K562 (cell line): Measurements from ENCODE around the gene RBM26. TPM values are rescaled to one million over a fixed set of nuclear protein-coding genes. Genes with fewer than 3 reads are reported as not detected.

ENCODE experiments used
- CHD1 ChIP-seq: fragments of 200-600 bp; sonication (generic); IDR thresholded peaks from one replicate; pipeline ENCODE4 v1.6.1; 2012; ENCODE audit warnings: mild to moderate bottlenecking, moderate library complexity, low read length, inconsistent platforms
- CREB5 ChIP-seq: fragments of 250-450 bp; sonication (Bioruptor Pico); IDR thresholded peaks from 2 replicates; pipeline ENCODE4 v1.5.0; 2020; ENCODE audit warnings: mild to moderate bottlenecking
- DNMT1 ChIP-seq: fragments of 450-650 bp; IDR thresholded peaks from 2 replicates; pipeline ENCODE4 v1.6.1; 2016; ENCODE audit warnings: antibody characterized with exemption, mild to moderate bottlenecking
- ELF2 ChIP-seq: fragments of 250-450 bp; sonication (Bioruptor Pico); IDR thresholded peaks from 2 replicates; pipeline ENCODE4 v1.5.0; 2021; ENCODE audit warnings: mild to moderate bottlenecking
- HDAC1 ChIP-seq, 2 experiments: fragments of 450-650 bp; IDR thresholded peaks; 2 replicates each; pipeline ENCODE4 v1.6.1; 2016 to 2017; ENCODE audit warnings: inconsistent platforms in 1 of 2, mild to moderate bottlenecking in 1 of 2, moderate library complexity in 1 of 2
- HOMEZ ChIP-seq: fragments of 250-450 bp; sonication (Bioruptor Pico); IDR thresholded peaks from 2 replicates; pipeline ENCODE4 v1.4.0; 2020; ENCODE audit warnings: mild to moderate bottlenecking, moderate library complexity
- NCOA6 ChIP-seq: fragments of 450-650 bp; IDR thresholded peaks from 2 replicates; pipeline ENCODE4 v1.6.1; 2017; ENCODE audit warnings: mild to moderate bottlenecking
- NR1H2 ChIP-seq: sonication (generic); formaldehyde crosslinking; IDR thresholded peaks from 2 replicates; pipeline ENCODE4 v1.4.0; 2020; ENCODE audit warnings: mild to moderate bottlenecking, missing genetic modification reagents
- SAFB ChIP-seq: fragments of 200-400 bp; formaldehyde crosslinking; IDR thresholded peaks from 2 replicates; pipeline ENCODE4 v1.6.1; 2017; ENCODE audit warnings: low read depth, low read length, borderline replicate concordance
- ZBTB7A ChIP-seq: IDR thresholded peaks from 2 replicates; pipeline ENCODE4 v1.6.1; 2011; ENCODE audit warnings: low read depth, mild to moderate bottlenecking, low read length, moderate library complexity, borderline replicate concordance; ENCODE audit not compliant: control insufficient read depth
- polyA plus RNA-seq, 8 experiments: library from polyadenylated mRNA; depleted of rRNA in 4 of 8; stranded (reverse) in 5 of 8; unstranded in 3 of 8; fragments of >200 nt; fragmentation: Nextera tagmentation in 2 of 8; fragmentation: Illumina TruSeq in 1 of 8; extraction: Ambion mirVana in 2 of 8; extraction: Trizol in 1 of 8; gene quantifications; 2 replicates each; pipeline versions ENCODE4 v1.2.1 to v1.2.3, GENCODE V29; 2011 to 2014; ENCODE audit warnings: inconsistent platforms in 1 of 8, missing spikeins in 1 of 8
- total RNA-seq, 7 experiments: library from RNA; depleted of rRNA in 6 of 7; stranded (reverse); fragments of >200 nt in 6 of 7; fragmentation: Illumina TruSeq in 2 of 7; extraction: Trizol in 2 of 7; gene quantifications; 2 replicates each; pipeline versions ENCODE4 v1.2.1 to v1.2.3, GENCODE V29; 2011 to 2021; ENCODE audit warnings: low replicate concordance in 1 of 7
- TF ChIP-seq, protein P1 (sequence below), 2 experiments: fragments of 450-650 bp in 1 of 2; sonication (generic) in 1 of 2; formaldehyde crosslinking in 1 of 2; IDR thresholded peaks in 1 of 2; conservative IDR thresholded peaks in 1 of 2; 2 replicates each; pipeline versions ENCODE4 v1.6.1 to v1.8.1; 2016 to 2023; ENCODE audit warnings: mild to moderate bottlenecking in 2 of 2, moderate library complexity in 2 of 2, inconsistent platforms in 1 of 2, missing genetic modification reagents in 1 of 2

Gene RBM26
- total and polyA plus RNA-seq, 9 of the 15 experiments (the other 6 are each of a cell fraction or from before 2014, with no cell fraction given), result 10.0 to 42.4 (median 26.4) TPM

DNA sequence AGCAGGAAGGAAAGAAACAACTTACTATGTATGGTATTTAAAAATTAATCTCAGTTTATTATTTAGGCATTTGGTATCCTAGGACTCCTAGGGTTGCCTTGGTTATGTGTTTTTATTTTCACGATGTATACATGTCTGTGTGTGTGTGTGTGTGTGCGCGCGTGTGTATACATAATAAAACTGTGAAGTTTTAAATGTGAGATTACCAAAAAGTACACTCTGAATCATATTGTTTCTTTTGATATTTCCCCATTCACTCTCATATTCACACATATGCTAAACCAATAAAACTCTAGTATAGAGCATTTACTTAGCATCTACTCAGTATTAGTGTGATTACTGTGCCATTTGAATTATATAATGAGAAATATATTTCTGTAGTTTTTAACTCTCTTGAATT, 44.1 kb upstream of the RBM26 start (continued):
- TF ChIP-seq HOMEZ (CRISPR knock-in tag), result no peak
- TF ChIP-seq SAFB, result no peak
- TF ChIP-seq, protein P1, sequence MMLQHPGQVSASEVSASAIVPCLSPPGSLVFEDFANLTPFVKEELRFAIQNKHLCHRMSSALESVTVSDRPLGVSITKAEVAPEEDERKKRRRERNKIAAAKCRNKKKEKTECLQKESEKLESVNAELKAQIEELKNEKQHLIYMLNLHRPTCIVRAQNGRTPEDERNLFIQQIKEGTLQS (IDR thresholded peaks at IDR 0.05), result no peak
- TF ChIP-seq, protein P1 (CRISPR knock-in tag; conservative IDR thresholded peaks at IDR 0.05), result no peak
- no peak for TF ChIP-seq HDAC1 (IDR thresholded peaks at IDR 0.05)
- TF ChIP-seq NR1H2, result no peak
- no peak for TF ChIP-seq CREB5 (CRISPR knock-in tag)
- no peak for TF ChIP-seq DNMT1
- TF ChIP-seq ELF2 (CRISPR knock-in tag), result no peak
- no peak for TF ChIP-seq ZBTB7A
- TF ChIP-seq NCOA6, result no peak
- no peak for TF ChIP-seq CHD1
